ENCODE results near the gene XKR7.

Gene XKR7

GRCh38 chr20:32050851-32051556 lies 83.1 kb downstream of the XKR7 start:
- no peak overlapping the region for H3K27ac ChIP-seq
- TF ChIP-seq ZFX (IDR thresholded peaks at IDR 0.05; ENCODE audit: borderline replicate concordance): no peak
- TF ChIP-seq, protein P1, sequence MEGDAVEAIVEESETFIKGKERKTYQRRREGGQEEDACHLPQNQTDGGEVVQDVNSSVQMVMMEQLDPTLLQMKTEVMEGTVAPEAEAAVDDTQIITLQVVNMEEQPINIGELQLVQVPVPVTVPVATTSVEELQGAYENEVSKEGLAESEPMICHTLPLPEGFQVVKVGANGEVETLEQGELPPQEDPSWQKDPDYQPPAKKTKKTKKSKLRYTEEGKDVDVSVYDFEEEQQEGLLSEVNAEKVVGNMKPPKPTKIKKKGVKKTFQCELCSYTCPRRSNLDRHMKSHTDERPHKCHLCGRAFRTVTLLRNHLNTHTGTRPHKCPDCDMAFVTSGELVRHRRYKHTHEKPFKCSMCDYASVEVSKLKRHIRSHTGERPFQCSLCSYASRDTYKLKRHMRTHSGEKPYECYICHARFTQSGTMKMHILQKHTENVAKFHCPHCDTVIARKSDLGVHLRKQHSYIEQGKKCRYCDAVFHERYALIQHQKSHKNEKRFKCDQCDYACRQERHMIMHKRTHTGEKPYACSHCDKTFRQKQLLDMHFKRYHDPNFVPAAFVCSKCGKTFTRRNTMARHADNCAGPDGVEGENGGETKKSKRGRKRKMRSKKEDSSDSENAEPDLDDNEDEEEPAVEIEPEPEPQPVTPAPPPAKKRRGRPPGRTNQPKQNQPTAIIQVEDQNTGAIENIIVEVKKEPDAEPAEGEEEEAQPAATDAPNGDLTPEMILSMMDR (IDR thresholded peaks at IDR 0.05): no peak

- TF ChIP-seq ZFX (IDR thresholded peaks at IDR 0.05; ENCODE audit: borderline replicate concordance): no peak
- TF ChIP-seq, protein P1 (IDR thresholded peaks at IDR 0.05): no peak
- H3K27ac ChIP-seq: no peak overlapping the region
Measured at GRCh38 chr20:32051720-32052089, 83.8 kb downstream of the XKR7 start.

DNA sequence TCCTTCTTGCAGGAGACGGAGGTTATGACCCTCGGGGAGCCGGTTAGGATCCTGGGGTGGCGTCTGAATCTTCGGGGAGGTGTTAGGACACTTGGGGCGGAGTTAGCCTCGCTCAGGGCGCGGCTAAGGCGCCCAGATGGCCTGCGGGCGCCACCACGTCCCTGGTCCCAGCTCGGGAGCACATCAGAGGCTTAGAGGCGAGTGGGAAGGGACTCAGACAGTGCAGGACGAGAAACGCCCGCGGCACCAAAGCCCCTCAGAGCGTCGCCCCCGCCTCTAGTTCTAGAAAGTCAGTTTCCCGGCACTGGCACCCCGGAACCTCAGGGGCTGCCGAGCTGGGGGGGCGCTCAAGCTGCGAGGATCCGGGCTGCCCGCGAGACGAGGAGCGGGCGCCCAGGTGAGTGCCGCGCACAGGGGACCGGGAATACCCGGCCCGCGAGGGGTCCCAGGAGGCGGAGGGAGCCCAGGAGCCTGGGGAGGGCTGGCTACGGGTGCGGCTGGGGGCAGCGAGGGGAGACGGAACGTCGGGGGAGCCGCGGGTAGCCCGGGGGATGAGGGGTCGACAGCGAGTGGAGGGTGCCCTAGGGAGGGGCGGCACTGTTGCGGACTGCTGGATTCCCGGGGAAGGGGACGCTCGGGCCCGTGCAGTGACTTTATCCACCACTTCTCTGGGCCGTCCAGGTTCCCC lies 84.3 kb downstream of the XKR7 start, which contains the start of gene HCK:
Gene HCK, plus strand, starts transcription at position 153 of the 688 bp plus-strand sequence.
- H3K27ac ChIP-seq: no peak within 1 kb of the TSS
- no peak for TF ChIP-seq ZFX (IDR thresholded peaks at IDR 0.05; ENCODE audit: borderline replicate concordance)
- TF ChIP-seq, protein P1 (IDR thresholded peaks at IDR 0.05): no peak

GRCh38 chr20:32052778-32053362 lies 84.9 kb downstream of the XKR7 start:
- TF ChIP-seq, protein P1 (IDR thresholded peaks at IDR 0.05): no peak
- TF ChIP-seq ZFX (IDR thresholded peaks at IDR 0.05; ENCODE audit: borderline replicate concordance): no peak
- H3K27ac ChIP-seq: no peak overlapping the region
